ENCODE measurements around the gene DNAH11.
"Not testable (repeated sequence)": the region's sequence is repeated elsewhere in the genome, so short reads cannot be mapped to it uniquely, and the experiment has no call there.

The DNAH11 gene

DNA sequence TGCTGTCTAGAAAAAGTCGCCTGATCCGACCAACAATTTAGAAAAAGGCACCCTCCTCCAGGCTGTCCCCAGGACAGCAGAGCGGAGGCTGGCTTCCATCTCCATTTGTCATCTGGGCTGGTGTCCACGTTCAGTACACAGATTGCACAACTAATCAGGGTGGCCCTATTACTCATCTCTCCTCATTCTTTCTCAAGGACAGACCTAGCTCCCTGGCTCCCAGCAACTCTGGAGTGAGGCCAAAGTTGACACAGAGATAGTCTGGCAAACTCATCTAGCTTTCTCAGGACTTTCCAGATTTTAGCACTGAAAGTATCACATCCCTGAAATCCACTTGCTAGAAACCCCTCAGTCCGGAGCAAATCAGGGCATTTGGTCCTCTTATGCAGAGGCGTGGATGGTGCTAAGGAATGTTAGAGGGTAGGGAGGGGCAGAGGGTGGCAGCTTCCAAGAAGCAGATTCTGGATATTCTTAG, 75.1 kb downstream of the DNAH11 start:
- DNase-seq, result no peak

DNA sequence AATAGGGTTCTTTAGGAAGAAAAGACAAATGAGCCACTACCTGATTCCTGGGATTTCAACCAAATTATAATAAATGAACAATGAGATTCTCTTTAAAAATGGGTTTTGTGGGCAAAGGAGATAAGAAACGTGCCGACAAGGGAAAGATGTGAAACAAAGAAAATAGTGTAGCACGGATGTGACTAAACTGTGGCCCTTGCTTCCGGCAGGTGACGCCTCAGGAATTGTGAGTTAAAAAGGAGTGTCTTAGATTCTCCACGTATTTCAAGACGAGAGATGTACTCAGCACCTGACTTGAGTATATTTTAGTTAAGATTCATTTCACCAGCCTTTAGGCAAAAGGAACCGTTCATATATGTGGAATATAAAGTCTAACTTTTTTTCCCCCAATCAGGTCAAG, 75.9 kb downstream of the DNAH11 start:
- no peak for DNase-seq

DNA sequence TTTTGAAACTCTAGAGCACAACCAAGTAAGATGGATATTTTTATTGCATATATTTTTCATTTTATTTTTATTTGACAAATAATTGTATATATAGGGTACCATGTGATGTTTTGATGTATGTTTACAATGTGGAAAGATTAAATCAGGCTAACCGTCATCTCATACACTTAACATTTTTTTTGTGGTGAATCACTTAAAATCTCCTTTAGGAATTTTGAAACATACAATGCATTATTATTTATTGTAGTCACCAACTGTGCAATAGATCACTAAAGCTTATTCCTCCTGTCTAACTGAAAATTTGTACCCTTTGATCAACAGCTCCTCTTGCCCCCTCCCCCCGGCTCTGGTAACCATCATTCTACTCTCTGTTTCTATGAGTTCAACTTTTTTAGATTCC, 77.2 kb downstream of the DNAH11 start:
- DNase-seq, result no peak

DNA sequence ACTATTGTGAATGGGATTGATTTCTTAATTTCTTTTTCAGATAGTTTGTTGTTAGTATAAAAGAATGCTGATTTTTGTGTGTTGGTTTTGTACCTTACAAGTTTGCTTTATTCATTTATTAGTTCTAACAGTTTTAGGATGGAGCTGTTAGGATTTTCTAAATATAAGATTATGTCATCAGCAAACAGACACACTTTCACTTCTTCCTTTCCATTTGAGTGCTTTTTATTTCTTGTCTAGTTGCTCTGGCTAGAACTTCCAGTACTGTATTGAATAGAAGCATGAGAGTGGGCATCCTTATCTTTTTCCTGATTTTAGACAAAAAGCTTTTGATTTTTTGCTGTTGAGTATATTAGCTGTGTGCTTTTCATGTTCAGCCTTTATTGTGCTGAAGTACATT, 81.5 kb downstream of the DNAH11 start:
- no peak for DNase-seq

DNA sequence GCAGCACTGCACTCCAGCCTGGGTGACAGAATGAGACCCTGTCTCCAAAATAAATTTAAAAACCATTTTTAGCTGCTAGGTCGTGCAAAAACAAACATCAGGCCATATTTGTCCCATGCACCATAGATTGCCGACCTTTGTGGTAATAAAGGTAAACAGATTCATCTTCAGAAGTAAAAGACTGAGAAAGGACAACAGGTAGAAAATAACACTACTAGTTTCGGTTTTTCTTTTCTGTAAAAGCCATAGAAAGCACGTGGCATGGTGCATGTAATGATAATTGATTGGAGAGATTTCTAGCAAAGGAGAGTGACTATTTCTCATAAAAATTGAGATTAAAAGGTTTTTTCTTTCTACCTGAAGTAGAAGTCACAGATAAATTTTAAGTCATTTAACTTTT, 93.9 kb downstream of the DNAH11 start:
- DNase-seq, result no peak

DNA sequence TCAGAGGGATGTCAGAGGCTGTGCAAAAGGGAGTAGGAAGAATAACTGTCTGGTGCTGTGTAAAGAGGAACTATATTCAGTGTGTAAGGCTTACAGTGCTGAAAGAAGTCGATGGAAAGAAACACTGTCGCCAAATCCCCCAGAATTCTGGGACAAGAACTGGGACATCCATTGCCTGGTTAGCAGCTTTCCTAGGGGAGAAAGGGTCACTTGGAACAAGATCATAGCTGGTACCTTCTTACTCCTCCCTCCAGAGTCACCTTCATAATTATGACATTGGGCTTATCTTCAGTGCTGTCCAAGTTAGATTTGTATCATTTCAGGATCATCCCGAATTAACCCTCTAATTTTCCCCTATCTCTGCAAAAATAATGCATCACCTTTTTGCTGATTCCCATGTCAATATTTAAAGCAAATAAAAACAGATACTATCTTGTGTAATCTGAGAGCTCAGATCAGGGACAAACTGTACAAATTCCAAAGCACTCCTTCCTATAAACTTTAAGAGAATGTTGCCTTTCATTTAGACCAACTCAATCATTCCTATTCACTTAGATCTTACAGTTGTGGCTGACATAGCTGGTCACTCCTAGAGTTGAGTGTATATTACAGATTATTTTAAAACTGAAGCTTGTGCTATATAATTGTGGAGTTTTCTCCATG, 96.5 kb downstream of the DNAH11 start:
- no peak for DNase-seq

DNA sequence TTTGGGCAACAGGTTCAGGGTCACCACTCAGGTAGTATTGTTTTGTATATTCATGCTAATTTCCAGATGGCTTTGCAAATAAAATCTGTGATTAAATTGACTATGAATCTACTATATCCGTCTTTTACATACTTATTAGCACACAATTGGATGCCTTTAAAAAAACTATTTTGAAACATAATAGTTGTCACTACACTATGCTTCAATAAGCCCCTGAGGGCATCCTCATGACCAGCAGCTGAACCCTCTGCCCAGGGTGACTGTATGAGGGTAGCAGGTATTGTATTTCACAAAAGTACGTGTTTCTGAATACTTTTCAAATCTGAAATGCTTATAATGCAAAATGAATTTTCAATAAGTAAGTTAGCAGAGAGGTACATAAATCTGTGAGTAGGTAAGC, 97.3 kb downstream of the DNAH11 start:
- DNase-seq, result no peak

DNA sequence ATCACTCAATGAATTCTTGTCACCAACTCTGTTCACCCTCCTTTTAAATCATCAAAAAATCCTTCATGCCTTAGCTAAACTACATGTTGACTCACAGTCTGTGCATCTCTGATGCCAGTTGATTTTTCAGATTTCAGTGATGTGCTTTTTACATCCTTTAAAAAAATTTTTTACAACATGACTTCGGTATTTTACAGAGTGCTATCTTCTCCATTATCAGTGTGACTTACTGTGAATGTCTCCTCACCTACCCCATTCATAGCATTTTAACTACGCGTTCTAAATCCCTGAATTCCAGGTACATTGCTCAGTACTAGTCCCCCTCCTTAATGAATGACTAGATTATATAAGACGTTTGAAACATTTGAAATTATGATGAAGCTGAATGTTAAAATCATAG, 98.7 kb downstream of the DNAH11 start:
- DNase-seq, result no peak

DNA sequence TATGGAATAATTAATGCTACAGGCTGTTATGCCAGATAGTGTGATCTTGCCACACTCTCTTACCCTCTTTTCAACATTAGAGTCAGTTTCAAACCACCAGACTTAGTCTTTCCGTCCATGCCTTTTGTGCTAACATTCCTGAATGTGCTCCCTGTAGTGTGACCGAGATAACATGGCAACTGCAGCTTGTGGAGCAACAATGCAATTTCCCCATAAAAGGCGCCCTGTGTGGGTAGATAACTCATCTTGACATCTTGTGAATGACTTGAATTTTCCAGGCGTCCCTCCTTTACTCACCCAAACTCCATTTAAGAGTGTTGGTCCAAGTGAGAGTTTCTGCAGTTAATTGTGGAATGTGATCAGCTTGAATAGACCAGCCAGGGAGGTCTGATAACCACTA, 99.6 kb downstream of the DNAH11 start:
- DNase-seq, result no peak

DNA sequence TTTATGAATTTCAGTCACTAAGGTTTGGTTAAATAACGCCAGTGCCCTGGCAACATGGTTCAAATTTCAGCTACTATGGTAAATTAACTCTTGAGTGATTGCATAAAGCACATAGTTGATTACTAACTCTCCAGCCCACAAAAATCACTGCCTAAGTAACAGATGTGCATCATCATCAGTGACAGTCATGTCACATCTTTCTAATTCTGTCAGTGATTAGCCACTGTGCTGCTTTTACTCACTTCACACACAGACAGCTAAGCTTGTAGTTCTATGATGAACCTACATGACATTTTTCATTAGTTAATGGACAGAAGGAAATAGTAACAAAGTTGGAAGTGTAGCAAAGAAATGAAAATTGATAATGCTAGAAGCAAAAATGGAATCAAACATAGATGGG, 108.9 kb downstream of the DNAH11 start:
- DNase-seq, result no peak

DNA sequence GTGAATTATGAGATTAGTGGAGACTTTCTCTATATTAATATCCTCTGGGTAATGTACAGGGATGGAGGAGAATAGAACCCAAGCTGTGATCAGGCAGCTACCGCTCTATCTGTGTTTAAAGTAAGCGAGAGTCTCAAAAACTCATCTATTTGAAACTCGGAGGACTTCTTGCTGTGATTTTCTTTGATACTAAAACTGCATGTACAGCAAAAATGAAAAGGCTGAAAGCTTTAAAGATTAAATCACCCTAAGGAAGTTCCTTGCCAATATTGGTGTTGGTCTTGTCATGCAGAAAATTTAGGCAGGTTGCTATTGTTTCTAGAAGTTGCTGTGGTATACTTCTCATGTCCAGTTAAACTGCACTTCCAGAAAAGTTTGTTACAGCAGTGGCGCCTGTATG, 110.8 kb downstream of the DNAH11 start:
- no peak for DNase-seq

DNA sequence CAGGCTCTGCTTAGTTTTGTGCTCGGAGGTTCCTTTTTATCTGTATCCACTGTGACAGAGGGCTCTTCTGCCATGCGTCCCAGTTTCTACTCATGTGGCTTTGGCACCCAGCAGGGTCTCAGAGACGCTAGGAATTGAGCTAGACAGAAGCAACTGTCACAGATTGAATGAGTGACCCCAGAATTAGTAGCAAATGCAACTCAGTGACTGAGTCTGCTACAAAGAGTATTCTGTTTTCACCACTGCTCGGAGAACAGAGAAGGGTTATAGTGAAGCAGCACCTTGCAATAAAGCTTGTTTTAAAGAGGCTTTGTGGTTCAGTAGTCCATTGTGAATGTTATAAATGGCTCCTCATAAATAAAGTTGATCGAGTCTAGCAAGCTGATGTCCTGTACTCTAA, 113.2 kb downstream of the DNAH11 start:
- no peak for DNase-seq

DNA sequence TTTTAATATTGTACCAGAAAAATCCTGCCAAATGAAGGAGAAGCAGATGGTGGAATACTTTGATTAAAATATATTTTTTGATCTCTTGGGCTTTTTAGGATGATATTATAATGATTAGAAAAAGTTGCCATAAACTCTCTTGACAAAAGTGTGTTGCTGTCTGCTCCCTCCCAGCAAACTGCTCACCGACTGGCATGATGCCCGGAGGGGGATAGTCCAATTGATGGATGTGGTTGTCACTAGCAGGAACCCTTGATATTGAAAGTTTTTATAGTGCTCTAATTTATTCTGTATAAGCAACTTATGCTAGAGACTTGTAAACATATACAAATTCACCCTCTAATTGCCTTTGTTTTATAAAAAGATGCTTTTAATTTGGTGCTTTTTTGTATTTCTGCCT, 114.0 kb downstream of the DNAH11 start:
- no peak for DNase-seq

DNA sequence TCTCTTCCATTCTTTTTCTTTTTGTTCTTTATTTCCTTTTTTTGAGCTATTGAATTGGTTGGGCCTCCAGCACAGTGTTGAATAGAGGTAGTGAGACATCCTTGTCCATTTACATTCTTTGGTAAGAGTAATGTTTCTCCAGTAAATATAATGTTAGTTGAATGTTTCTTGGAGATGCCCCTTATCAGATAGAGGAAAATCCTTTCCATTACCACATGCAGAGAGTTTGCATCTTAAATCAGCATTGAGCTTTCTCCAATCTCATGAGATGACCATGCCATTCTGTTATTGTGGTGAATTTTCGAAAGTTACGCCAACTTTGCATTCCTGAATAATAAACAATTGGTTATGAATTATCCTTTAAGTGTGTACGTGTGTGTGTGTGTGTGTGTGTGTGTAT, 127.7 kb downstream of the DNAH11 start:
- no peak for DNase-seq

DNA sequence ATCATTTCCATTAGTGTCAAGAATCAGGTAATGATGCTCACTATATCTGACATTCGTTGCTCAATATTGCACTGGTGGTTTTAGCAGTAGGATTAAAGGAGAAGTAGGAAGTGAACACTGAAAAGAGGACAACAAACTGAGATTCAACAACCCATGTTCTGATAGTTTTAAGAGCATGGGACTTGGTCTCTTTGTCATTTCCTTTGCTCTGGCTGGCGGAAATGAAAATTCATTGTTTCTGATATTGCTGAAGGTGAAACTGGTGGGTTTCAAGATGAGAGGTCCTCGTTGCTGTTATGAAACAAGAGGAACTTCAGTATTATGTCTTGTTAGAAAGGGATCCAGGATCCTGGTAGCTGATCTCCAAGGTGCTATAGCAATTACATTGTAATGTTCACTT, 129.0 kb downstream of the DNAH11 start:
- no peak for DNase-seq

DNA sequence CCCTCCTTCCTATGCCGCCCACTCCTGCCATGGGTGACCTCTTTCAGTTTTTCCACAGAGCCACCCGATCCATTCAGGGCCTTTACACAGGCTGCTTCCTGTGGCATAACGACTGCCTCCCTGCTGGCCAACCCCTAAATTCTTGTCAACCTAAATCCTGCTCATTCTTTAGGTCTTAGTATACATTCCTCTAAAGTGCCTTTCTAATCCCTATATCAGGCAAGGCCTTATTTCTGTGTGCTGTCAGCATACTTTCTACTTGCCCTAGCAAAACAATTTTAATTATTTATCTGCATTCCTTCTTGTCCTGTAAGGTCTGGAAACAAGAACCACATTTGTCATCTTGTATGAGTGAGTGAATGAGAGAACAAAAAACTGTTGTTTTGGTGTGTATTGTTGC, 132.4 kb downstream of the DNAH11 start:
- DNase-seq, result no peak

DNA sequence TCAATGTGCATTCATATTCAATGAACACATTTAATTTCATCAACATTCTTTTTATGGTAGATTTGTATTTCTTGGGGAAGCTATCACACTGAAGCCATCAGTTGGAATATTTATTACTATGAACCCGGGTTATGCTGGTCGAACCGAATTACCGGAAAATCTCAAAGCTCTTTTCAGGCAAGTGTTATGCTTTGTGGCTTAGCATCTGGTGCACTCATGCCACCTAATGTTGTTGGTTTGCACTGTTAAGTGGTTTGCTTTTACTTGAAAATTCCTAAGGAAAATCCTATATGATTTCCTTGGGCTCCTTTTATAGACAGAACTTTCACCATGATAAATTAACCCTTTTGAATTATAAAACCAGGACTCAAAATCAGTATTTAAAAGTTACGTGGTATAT, 147.9 kb downstream of the DNAH11 start:
- DNase-seq, result no peak

DNA sequence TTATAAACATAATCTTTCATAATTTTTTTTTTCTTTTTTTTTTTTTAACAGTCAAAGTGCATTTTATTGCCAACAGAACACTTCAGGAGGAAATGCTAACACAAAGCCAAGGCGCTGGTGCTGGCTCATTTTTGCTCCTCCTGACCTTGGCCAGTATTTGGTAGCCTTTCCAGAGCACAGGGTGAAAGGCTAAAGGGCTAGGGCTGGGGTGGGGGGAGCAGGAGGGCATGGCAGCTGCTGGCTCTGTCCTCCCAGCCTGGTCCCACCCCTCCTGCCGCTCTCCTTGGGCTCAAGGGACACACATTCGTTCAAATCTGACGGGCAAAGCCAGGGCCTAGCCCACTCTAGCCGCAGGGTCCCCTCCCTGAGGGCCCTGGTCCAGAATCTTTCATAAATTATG, 148.3 kb downstream of the DNAH11 start:
- DNase-seq, result not testable (repeated sequence)

DNA sequence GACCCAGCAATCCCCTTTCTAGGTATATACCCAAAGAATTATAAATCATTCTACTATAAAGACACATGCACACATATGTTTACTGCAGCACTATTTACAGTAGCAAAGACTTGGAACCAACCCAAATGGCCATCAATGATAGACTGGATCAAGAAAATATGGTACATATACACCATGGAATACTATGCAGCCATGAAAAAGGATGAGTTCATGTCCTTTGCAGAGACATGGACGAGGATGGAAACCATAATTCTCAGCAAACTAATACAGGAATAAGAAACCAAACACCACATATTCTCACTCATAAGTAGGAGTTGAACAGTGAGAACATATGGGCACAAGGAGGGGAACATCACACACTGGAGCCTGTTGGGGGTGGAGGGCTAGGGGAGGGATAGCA, 157.7 kb downstream of the DNAH11 start:
- not testable (repeated sequence) for DNase-seq

DNA sequence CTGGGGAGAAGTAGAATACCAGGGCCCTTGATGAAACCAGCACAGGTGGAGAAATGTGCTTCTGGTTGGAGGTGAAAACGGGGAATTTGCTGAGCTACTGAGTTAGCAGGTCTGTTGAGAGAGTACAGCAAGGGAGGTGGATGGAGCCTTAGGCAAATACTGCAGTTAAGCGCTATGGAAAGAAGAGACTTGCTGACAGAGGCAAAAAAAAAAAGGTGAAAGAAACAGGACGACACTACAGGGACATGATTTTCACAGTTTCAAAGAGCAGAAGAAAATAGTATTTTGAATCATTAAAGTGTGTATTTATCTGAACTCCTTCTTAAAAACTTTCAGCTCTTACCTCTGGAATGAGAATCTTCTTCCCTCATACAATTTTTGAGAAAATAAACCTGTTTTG, 159.5 kb downstream of the DNAH11 start:
- DNase-seq, result no peak

DNA sequence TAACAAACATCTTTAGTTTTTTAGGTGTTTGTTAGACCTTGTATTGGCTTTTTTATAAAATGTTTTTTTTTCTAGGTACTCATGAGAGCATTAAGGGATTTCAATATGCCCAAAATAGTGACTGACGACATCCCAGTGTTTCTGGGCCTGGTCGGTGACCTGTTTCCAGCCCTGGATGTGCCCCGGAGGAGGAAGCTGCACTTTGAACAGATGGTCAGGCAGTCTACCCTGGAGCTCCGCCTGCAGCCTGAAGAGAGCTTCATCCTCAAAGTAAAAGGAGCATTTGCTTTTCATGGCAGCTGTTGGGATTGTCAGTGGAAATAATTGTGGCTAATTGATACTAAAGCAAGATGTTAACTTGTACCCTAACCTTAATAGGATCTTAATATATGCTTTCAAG, 161.5 kb downstream of the DNAH11 start:
- DNase-seq, result no peak

DNA sequence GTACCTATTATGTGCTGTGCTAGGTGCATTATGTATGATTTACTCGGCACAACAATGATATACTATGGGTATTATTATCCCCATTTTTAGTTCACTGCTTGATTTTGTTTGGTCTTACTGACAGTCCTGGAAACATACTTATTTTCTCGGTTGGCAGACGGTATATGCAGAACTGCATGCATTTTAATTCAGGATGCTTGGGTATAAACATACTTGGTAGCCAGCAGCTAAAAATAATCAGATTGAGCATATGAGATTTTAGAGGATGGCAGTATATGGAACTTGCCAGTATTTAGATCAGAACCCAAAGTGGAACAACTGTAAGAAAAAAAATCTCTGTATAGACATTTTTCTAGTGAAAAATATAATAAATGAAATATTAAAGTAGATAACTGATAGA, 163.3 kb downstream of the DNAH11 start:
- no peak for DNase-seq

DNA sequence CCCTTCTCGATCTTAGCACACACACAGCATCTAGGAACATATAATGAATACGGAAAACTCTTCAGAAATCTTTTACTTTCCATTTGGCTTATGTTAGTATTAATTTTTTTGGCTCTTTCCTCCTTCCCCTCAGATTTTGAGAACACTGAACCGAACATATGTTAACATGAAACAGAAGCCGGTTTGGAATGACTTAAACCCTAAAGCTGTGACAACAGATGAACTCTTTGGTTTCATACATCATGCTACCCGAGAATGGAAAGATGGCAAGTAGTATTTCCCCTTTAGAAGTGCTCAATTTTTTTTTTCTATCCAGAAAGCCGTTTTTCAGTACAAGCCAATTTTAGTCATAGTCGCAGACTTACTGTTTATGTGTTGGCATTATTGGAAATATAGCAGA, 164.7 kb downstream of the DNAH11 start:
- no peak for DNase-seq

DNA sequence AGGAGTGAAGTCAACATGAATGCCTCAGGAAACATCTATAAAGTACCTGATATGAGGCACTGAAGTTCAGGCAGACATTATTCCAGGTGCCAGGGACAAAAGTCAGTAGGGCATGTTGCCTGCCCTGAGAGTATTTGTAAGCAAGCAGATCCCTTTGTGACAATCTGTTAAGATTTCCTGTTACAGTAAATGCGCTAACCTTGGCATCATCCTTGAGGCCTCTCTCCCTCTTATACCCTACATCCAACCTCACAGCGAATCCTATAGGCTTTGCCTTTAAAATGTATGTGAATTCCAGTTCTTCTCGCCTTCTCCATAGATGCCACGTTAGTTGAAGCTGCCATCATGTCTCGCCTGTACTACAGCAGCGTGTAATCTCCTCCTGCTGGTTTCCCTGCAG, 165.3 kb downstream of the DNAH11 start:
- DNase-seq, result no peak

DNA sequence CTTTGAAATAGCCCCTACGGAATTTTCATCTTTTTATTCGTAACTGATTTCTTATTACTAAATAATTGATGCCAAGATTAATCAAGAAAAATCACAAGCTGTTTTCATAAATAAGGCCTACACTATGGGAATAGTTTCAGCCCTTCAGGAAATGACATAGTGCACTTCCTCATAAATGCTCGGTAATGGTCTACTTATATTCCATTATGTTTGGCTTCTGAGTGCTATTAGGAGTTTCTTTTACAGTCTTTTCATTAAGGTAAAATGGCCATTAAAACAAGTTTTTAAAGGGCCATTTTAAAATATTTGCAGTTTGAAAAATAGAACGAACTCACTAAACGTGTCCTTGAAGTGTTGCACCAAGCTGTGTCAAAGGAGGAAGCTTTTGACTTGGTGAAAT, 174.5 kb downstream of the DNAH11 start:
- no peak for DNase-seq

DNA sequence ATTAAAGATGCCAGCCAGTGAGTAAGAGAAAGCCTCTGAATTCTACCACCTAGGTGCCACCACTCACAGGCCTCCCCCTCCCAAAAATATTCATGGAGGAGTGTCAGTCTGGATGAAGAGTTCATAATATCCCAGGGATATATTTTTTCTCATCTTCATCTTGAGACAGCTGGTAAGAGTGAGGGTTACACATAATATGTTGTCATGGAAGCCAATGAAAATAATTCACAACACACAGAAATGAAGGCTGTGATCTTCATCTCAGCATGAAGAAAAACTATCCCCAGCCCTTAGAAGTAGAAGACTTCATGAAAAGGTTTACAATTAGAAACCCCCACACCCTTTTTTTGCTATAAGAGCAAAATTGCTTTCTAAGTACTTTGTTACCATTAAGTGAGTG, 175.6 kb downstream of the DNAH11 start:
- no peak for DNase-seq
